Measurements from ENCODE around the gene TAGLN.

- TF ChIP-seq EZH2 (IDR thresholded peaks at IDR 0.05; ENCODE audit: borderline replicate concordance, insufficient read depth, low read depth, low read length, poor library complexity, severe bottlenecking): no peak
- TF ChIP-seq, protein P1, sequence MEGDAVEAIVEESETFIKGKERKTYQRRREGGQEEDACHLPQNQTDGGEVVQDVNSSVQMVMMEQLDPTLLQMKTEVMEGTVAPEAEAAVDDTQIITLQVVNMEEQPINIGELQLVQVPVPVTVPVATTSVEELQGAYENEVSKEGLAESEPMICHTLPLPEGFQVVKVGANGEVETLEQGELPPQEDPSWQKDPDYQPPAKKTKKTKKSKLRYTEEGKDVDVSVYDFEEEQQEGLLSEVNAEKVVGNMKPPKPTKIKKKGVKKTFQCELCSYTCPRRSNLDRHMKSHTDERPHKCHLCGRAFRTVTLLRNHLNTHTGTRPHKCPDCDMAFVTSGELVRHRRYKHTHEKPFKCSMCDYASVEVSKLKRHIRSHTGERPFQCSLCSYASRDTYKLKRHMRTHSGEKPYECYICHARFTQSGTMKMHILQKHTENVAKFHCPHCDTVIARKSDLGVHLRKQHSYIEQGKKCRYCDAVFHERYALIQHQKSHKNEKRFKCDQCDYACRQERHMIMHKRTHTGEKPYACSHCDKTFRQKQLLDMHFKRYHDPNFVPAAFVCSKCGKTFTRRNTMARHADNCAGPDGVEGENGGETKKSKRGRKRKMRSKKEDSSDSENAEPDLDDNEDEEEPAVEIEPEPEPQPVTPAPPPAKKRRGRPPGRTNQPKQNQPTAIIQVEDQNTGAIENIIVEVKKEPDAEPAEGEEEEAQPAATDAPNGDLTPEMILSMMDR (IDR thresholded peaks at IDR 0.05): no peak
Measured at GRCh38 chr11:117179048-117179999, 19.8 kb upstream of the TAGLN start.

Measured in B cell (primary cell).